ENCODE data around the gene G6PC1.

DNA sequence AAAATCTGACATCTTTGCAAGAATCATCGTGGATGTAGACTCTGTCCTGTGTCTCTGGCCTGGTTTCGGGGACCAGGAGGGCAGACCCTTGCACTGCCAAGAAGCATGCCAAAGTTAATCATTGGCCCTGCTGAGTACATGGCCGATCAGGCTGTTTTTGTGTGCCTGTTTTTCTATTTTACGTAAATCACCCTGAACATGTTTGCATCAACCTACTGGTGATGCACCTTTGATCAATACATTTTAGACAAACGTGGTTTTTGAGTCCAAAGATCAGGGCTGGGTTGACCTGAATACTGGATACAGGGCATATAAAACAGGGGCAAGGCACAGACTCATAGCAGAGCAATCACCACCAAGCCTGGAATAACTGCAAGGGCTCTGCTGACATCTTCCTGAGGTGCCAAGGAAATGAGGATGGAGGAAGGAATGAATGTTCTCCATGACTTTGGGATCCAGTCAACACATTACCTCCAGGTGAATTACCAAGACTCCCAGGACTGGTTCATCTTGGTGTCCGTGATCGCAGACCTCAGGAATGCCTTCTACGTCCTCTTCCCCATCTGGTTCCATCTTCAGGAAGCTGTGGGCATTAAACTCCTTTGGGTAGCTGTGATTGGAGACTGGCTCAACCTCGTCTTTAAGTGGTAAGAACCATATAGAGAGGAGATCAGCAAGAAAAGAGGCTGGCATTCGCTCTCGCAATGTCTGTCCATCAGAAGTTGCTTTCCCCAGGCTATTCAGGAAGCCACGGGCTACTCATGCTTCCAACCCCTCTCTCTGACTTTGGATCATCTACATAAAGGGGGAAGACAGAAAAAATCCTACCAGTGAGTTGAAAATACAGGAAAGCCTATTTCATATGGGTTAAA lies at the start of gene G6PC1:
- TF ChIP-seq, protein P1, sequence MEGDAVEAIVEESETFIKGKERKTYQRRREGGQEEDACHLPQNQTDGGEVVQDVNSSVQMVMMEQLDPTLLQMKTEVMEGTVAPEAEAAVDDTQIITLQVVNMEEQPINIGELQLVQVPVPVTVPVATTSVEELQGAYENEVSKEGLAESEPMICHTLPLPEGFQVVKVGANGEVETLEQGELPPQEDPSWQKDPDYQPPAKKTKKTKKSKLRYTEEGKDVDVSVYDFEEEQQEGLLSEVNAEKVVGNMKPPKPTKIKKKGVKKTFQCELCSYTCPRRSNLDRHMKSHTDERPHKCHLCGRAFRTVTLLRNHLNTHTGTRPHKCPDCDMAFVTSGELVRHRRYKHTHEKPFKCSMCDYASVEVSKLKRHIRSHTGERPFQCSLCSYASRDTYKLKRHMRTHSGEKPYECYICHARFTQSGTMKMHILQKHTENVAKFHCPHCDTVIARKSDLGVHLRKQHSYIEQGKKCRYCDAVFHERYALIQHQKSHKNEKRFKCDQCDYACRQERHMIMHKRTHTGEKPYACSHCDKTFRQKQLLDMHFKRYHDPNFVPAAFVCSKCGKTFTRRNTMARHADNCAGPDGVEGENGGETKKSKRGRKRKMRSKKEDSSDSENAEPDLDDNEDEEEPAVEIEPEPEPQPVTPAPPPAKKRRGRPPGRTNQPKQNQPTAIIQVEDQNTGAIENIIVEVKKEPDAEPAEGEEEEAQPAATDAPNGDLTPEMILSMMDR (IDR thresholded peaks at IDR 0.05; ENCODE audit: low read depth, low read length): no peak
- no peak for TF ChIP-seq EZH2phosphoT487 (IDR thresholded peaks at IDR 0.05; ENCODE audit: low read depth)

Data from OCI-LY3 (cell line).